Renal pelvis (tissue), 4 donors: ENCODE results near the gene GPHN. TPM values are rescaled to one million over a fixed set of nuclear protein-coding genes. Genes with fewer than 3 reads are reported as not detected.

Source experiments
- DNase-seq: peaks from one replicate; pipeline ENCODE4 v3.0.0-alpha.2; 2013
- polyA plus RNA-seq, 3 donors: library from polyadenylated mRNA; unstranded; fragments of 120-200 nt; gene quantifications; one replicate each; pipeline ENCODE4 v1.2.1, GENCODE V29; 2013; ENCODE audit not compliant: insufficient read length in 3 of 3

Gene GPHN
- polyA plus RNA-seq, 3 donors = 70.3 to 83.7 (median 71.6) TPM

GRCh38 chr14:67221248-67221981 is 713.5 kb downstream of the GPHN start:
- no peak for DNase-seq

GRCh38 chr14:67221982-67222328 is 714.0 kb downstream of the GPHN start:
- no peak for DNase-seq

GRCh38 chr14:67225523-67225922 is 717.6 kb downstream of the GPHN start:
- DNase-seq = no peak

GRCh38 chr14:67228325-67228984 is 720.5 kb downstream of the GPHN start:
- no peak for DNase-seq

Other genes with a start within 250 kb of the GPHN start
- gene CCDC196, start 21.8 kb upstream of the GPHN start, polyA plus RNA-seq = under 1 TPM; 0.21 to 0.30 (median 0.29) TPM